Esophagus squamous epithelium (tissue), 4 donors: ENCODE results near the gene PRKCB.

Experiments
- CTCF ChIP-seq, 6 experiments: fragments of 450-650 bp in 4 of 6; fragments of 200-600 bp in 2 of 6; sonication (generic) in 2 of 6; IDR thresholded peaks; one replicate each; pipeline ENCODE4 v1.5.1; 2016 to 2019; ENCODE audit warnings: antibody characterized with exemption in 6 of 6, mild to moderate bottlenecking in 4 of 6, moderate library complexity in 4 of 6
- POLR2A ChIP-seq, 4 donors: fragments of 450-650 bp; IDR thresholded peaks; one replicate each; pipeline ENCODE4 v1.6.1; 2017; ENCODE audit warnings: antibody characterized with exemption in 4 of 4, mild to moderate bottlenecking in 4 of 4, moderate library complexity in 3 of 4

- no peak for TF ChIP-seq CTCF (IDR thresholded peaks at IDR 0.05)
- TF ChIP-seq POLR2A (IDR thresholded peaks at IDR 0.05) = no peak
Measured at GRCh38 chr16:24102209-24102660, 266.5 kb downstream of the PRKCB start.
